Endothelial cell of umbilical vein (primary cell): ENCODE data around the gene MALRD1. TPM values are rescaled to one million over a fixed set of nuclear protein-coding genes. Genes with fewer than 3 reads are reported as not detected.

ENCODE experiments used
- BruUV-seq: library from RNA; stranded (reverse); fragments of 400-500 nt; replicated peaks from 2 replicates; lab custom pipeline; 2021; lab: Mats Ljungman, UMichigan
- CTCF ChIA-PET: fragments of 300-600, 350-600 bp; sonication (Branson Sonifier 250); formaldehyde crosslinking; loops from one replicate; lab custom pipeline; 2021; ENCODE audit warnings: antibody characterized with exemption, inconsistent platforms; lab: Charles Lee
- POLR2A ChIA-PET: fragments of 300-600, 350-600 bp; sonication (Branson Sonifier 250); formaldehyde crosslinking; loops from one replicate; lab custom pipeline; 2021; ENCODE audit warnings: antibody characterized with exemption, inconsistent platforms; lab: Charles Lee
- DNase-seq: peaks from one replicate; pipeline ENCODE4 v3.0.0-alpha.2; 2011; ENCODE audit warnings: low read depth, low spot score
- FAIRE-seq: peaks from 2 replicates; lab custom pipeline; 2011; peaks lifted over from hg19 to GRCh38; lab: Jason Lieb, UNC
- H2AFZ ChIP-seq: 2 replicates; pipeline ENCODE4 v1.6.0; 2012; ENCODE audit warnings: low read depth, low read length, control low read depth, inconsistent platforms
- H3K27ac ChIP-seq: 2 replicates; pipeline ENCODE4 v1.5.1; 2011; ENCODE audit warnings: low read depth, mild to moderate bottlenecking, control low read depth, low read length, moderate library complexity; ENCODE audit not compliant: insufficient read depth
- H3K27me3 ChIP-seq, 2 experiments: 2 replicates each; pipeline versions ENCODE4 v1.6.0 to v1.6.1; 2011; ENCODE audit warnings: low read length in 2 of 2, mixed read lengths in 1 of 2; ENCODE audit not compliant: control insufficient read depth in 2 of 2, insufficient read depth in 2 of 2
- H3K36me3 ChIP-seq, 2 experiments: 2 replicates in 1 of 2; 3 replicates in 1 of 2; pipeline ENCODE4 v1.5.1; 2011; ENCODE audit warnings: low read length in 2 of 2, mild to moderate bottlenecking in 1 of 2, moderate library complexity in 1 of 2; ENCODE audit not compliant: control insufficient read depth in 2 of 2, insufficient read depth in 2 of 2; ENCODE audit errors: extremely low read depth in 1 of 2
- H3K4me1 ChIP-seq: 3 replicates; pipeline ENCODE4 v1.5.1; 2011; ENCODE audit warnings: mild to moderate bottlenecking, low read length; ENCODE audit not compliant: control insufficient read depth, insufficient read depth; ENCODE audit errors: extremely low read depth
- H3K4me2 ChIP-seq: 2 replicates; pipeline ENCODE4 v1.6.1; 2011; ENCODE audit warnings: low read length, control low read depth, mixed read lengths; ENCODE audit not compliant: insufficient read depth
- H3K4me3 ChIP-seq, 3 experiments: fragments of 200-600 bp in 1 of 3; sonication (generic), shearing (Covaris generic) in 1 of 3; replicated peaks in 1 of 3; 2 replicates each; pipeline ENCODE4 v1.5.1; 2011 to 2016; ENCODE audit warnings: control low read depth in 3 of 3, low read length in 3 of 3, mild to moderate bottlenecking in 2 of 3, inconsistent platforms in 1 of 3, low read depth in 1 of 3, moderate library complexity in 1 of 3; ENCODE audit not compliant: insufficient read depth in 1 of 3
- H3K79me2 ChIP-seq: 2 replicates; pipeline ENCODE4 v1.6.0; 2012; ENCODE audit warnings: low read length, inconsistent platforms; ENCODE audit not compliant: control insufficient read depth, insufficient read depth
- H3K9ac ChIP-seq: replicated peaks from 2 replicates; pipeline ENCODE3; 2011; ENCODE audit warnings: low read length, control low read depth; ENCODE audit not compliant: insufficient read depth; ENCODE audit errors: extremely low read depth
- H3K9me1 ChIP-seq: replicated peaks from 3 replicates; pipeline ENCODE4 v1.6.0; 2011; ENCODE audit warnings: mild to moderate bottlenecking, low read length; ENCODE audit not compliant: control insufficient read depth, insufficient read depth; ENCODE audit errors: extremely low read depth
- H3K9me3 ChIP-seq: replicated peaks from 2 replicates; pipeline ENCODE4 v1.5.1; 2012; ENCODE audit warnings: low read length, inconsistent platforms; ENCODE audit not compliant: control insufficient read depth, insufficient read depth
- H4K20me1 ChIP-seq: replicated peaks from 2 replicates; pipeline ENCODE3; 2011; ENCODE audit warnings: mild to moderate bottlenecking, low read length; ENCODE audit not compliant: control insufficient read depth, insufficient read depth; ENCODE audit errors: extremely low read depth
- CTCF ChIP-seq, 2 donors: IDR thresholded peaks; 1 replicate in 1 of 2; 2 replicates in 1 of 2; pipeline ENCODE4 v1.5.1; 2011; ENCODE audit warnings: low read length in 2 of 2, mild to moderate bottlenecking in 2 of 2, moderate library complexity in 2 of 2, control low read depth in 1 of 2, inconsistent platforms in 1 of 2, low read depth in 1 of 2; ENCODE audit not compliant: insufficient read depth in 1 of 2; ENCODE audit errors: extremely low read depth in 1 of 2
- EZH2 ChIP-seq: IDR thresholded peaks from 2 replicates; pipeline ENCODE4 v1.6.1; 2012; ENCODE audit warnings: borderline replicate concordance, low read depth, mild to moderate bottlenecking, moderate library complexity, low read length, inconsistent platforms; ENCODE audit not compliant: severe bottlenecking
- FOS ChIP-seq: IDR thresholded peaks from 2 replicates; pipeline ENCODE4 v1.6.1; 2011; ENCODE audit warnings: mild to moderate bottlenecking, low read length, moderate library complexity, borderline replicate concordance; ENCODE audit not compliant: insufficient read depth
- GATA2 ChIP-seq: IDR thresholded peaks from 2 replicates; pipeline ENCODE4 v1.7.0; 2011; ENCODE audit warnings: low read depth, mild to moderate bottlenecking, moderate library complexity, mixed read lengths, low read length; ENCODE audit not compliant: insufficient read length, insufficient read depth
- JUN ChIP-seq: IDR thresholded peaks from 2 replicates; pipeline ENCODE4 v1.6.1; 2011; ENCODE audit warnings: borderline replicate concordance, low read depth; ENCODE audit not compliant: insufficient read length, insufficient read depth
- MAX ChIP-seq: IDR thresholded peaks from 2 replicates; pipeline ENCODE4 v1.6.1; 2011; ENCODE audit not compliant: insufficient read depth, insufficient read length
- MYC ChIP-seq: IDR thresholded peaks from one replicate; pipeline ENCODE4 v1.6.1; 2011; ENCODE audit warnings: mild to moderate bottlenecking, low read depth, low read length
- POLR2A ChIP-seq: IDR thresholded peaks from 2 replicates; pipeline ENCODE4 v1.6.1; 2012; ENCODE audit warnings: low read depth, mild to moderate bottlenecking, control low read depth, low read length
- POLR2AphosphoS5 ChIP-seq: IDR thresholded peaks from 2 replicates; pipeline ENCODE4 v1.6.1; 2012; ENCODE audit warnings: low read depth, mild to moderate bottlenecking, control low read depth, low read length, moderate library complexity; ENCODE audit not compliant: insufficient read depth
- dilution Hi-C: fragments of 300-500 bp; cut with MboI; formaldehyde crosslinking; loops from one replicate; pipeline ENCODE4 v1.15.0; 2019; ENCODE audit warnings: low sequenced_read_pairs; ENCODE audit not compliant: extremely low pct_ligation_motif_present
- intact Hi-C: fragments of 100-400 bp; cut with micrococcal nuclease; formaldehyde crosslinking; loops from one replicate; pipeline ENCODE4 v1.10.0; 2022
- polyA plus RNA-seq, 4 experiments: library from polyadenylated mRNA; depleted of rRNA in 3 of 4; stranded (reverse) in 3 of 4; unstranded in 1 of 4; fragments of >200 nt; gene quantifications; 2 replicates each; pipeline versions ENCODE4 v1.2.1 to v1.2.3, GENCODE V29; 2011 to 2012; ENCODE audit warnings: missing spikeins in 1 of 4
- total RNA-seq: library from RNA; stranded (reverse); gene quantifications from 2 replicates; pipeline ENCODE4 v1.2.3, GENCODE V29; 2021

MALRD1 gene
- total and polyA plus RNA-seq, 2 donors (not counting 3 experiments of a cell fraction or from before 2014, with no cell fraction given) = not detected

GRCh38 chr10:19431622-19432351, 383.2 kb downstream of the MALRD1 start:
- H3K9ac ChIP-seq = no peak overlapping the region
- no peaks in the 10 kb centered on the region for H3K36me3 ChIP-seq
- no TSS peak for BruUV-seq

GRCh38 chr10:19449860-19450259, 401.3 kb downstream of the MALRD1 start:
- dilution Hi-C loops = no loop called here

More at GRCh38 chr10:19431622-19432351, 383.2 kb downstream of the MALRD1 start:
- dilution Hi-C loops = no loop called here
- POLR2A ChIA-PET = no interaction called here
- H3K27ac ChIP-seq = no peak overlapping the region
- FAIRE-seq (no peak), DNase-seq (no peak)
- intact Hi-C loops = no loop called here
- no peaks in the 10 kb centered on the region for H3K9me1 ChIP-seq
- H4K20me1 ChIP-seq = no peaks in the 10 kb centered on the region
- H3K4me1 ChIP-seq = no peaks in the 10 kb centered on the region
- no peaks in the 10 kb centered on the region for H3K27me3 ChIP-seq
- no peak overlapping the region for H2AFZ ChIP-seq
- H3K79me2 ChIP-seq = no peaks in the 10 kb centered on the region
- TF ChIP-seq FOS = no peak
- TF ChIP-seq MAX = no peak
- TF ChIP-seq POLR2AphosphoS5 = no peak
- no peak for TF ChIP-seq MYC
- no peak for TF ChIP-seq GATA2
- TF ChIP-seq EZH2 = no peak
- H3K4me3 ChIP-seq = no peak overlapping the region
- no peak overlapping the region for H3K4me2 ChIP-seq
- CTCF ChIA-PET = no interaction called here
- H3K9me3 ChIP-seq = peaks cover 8% of the 10 kb centered on the region

More at GRCh38 chr10:19449860-19450259, 401.3 kb downstream of the MALRD1 start:
- no peaks in the 10 kb centered on the region for H3K9me3 ChIP-seq
- no peaks in the 10 kb centered on the region for H3K36me3 ChIP-seq
- POLR2A ChIA-PET = no interaction called here
- no peaks in the 10 kb centered on the region for H4K20me1 ChIP-seq
- intact Hi-C loops = no loop called here
- no TSS peak for BruUV-seq
- no peaks in the 10 kb centered on the region for H3K4me1 ChIP-seq
- H3K27ac ChIP-seq = no peak overlapping the region
- H3K4me2 ChIP-seq = no peak overlapping the region
- no peaks in the 10 kb centered on the region for H3K79me2 ChIP-seq
- no peaks in the 10 kb centered on the region for H3K27me3 ChIP-seq
- no peak overlapping the region for H3K9ac ChIP-seq
- no peaks in the 10 kb centered on the region for H3K9me1 ChIP-seq
- DNase-seq (no peak), FAIRE-seq (no peak)
- TF ChIP-seq POLR2A = no peak
- TF ChIP-seq MYC = no peak
- TF ChIP-seq POLR2AphosphoS5 = no peak
- no peak for TF ChIP-seq CTCF (IDR thresholded peaks at IDR 0.05; ENCODE audit: extremely low read depth in 1 of 2, insufficient read depth in 1 of 2, low read depth in 1 of 2, low read length in 2 of 2)
- TF ChIP-seq GATA2 = no peak
- TF ChIP-seq EZH2 = no peak
- TF ChIP-seq FOS = no peak
- no peak for TF ChIP-seq MAX
- TF ChIP-seq JUN = no peak
- no peak overlapping the region for H3K4me3 ChIP-seq
- CTCF ChIA-PET = no interaction called here
- H2AFZ ChIP-seq = no peak overlapping the region
